Choroid plexus epithelial cell (primary cell): Measurements from ENCODE around the gene ROGDI.

Experiments
- DNase-seq: peaks from one replicate; pipeline ENCODE4 v3.0.0-alpha.2; 2010; ENCODE audit warnings: low read depth
- H3K4me3 ChIP-seq: 2 replicates; pipeline ENCODE4 v1.5.1; 2011; ENCODE audit warnings: low read depth, mild to moderate bottlenecking, control low read depth, low read length, moderate library complexity
- TF ChIP-seq, protein P1 (sequence below): conservative IDR thresholded peaks from 2 replicates; pipeline ENCODE4 v1.5.1; 2011; ENCODE audit warnings: low read depth, mild to moderate bottlenecking, control low read depth, inconsistent platforms, low read length, moderate library complexity

The ROGDI gene

DNA sequence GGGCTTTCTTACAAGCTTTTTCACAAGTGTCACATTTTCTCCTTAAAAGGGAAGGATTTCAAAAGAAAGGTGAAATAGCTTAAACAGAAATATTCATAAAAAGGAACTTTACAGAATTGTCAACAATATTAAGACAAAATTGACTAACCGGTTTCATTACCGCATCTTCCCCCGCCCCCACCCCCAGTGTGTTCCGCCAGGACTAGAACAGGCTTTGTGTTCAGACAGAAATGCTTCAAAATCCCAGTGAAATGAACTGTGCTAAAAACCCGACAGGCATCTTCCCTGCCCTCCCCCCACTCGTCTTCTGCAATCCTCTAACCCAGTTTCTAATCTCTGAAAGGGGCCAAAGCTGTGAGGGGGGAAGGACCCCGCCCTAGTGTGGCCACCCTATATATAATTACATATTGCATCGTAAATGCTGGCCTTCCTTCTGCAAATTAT is 990 bp upstream of the ROGDI start:
- H3K4me3 ChIP-seq = no peak overlapping the region
- TF ChIP-seq, protein P1, sequence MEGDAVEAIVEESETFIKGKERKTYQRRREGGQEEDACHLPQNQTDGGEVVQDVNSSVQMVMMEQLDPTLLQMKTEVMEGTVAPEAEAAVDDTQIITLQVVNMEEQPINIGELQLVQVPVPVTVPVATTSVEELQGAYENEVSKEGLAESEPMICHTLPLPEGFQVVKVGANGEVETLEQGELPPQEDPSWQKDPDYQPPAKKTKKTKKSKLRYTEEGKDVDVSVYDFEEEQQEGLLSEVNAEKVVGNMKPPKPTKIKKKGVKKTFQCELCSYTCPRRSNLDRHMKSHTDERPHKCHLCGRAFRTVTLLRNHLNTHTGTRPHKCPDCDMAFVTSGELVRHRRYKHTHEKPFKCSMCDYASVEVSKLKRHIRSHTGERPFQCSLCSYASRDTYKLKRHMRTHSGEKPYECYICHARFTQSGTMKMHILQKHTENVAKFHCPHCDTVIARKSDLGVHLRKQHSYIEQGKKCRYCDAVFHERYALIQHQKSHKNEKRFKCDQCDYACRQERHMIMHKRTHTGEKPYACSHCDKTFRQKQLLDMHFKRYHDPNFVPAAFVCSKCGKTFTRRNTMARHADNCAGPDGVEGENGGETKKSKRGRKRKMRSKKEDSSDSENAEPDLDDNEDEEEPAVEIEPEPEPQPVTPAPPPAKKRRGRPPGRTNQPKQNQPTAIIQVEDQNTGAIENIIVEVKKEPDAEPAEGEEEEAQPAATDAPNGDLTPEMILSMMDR = no peak
- no peak for DNase-seq

DNA sequence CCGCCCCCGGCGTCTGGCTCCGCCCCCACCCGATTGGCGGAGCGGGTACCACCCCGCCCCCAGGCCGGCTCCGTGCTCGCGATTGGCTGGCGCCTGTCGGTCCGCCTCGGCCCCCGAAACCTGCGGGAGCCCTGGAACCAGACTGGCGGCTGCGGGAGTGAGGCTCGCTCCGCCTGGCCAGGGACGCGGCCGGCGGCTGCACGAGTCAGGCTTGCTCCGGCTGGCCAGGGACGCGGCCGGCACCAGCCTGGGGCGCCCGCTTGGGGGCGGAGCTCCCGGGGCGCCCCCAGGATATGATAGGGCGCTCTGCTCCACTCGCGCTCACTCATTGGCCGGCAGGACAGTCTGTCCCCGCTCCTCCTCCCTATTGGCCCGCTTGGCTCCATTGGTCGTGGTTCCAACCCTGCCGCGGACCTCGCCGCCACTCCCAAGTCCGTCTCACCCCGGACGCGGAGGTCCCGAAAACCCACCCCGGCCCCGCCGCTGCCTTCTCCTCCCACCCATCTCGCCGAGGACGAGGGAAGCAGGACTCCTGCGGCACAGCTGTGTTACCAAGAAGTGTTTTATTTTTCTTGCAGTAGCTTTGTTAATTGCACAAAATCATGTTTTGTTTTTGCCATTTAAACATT is 340 bp upstream of the ROGDI start:
- peak overlapping the region; percentile 81 for H3K4me3 ChIP-seq
- DNase-seq = peak; percentile 94
- TF ChIP-seq, protein P1 = no peak

DNA sequence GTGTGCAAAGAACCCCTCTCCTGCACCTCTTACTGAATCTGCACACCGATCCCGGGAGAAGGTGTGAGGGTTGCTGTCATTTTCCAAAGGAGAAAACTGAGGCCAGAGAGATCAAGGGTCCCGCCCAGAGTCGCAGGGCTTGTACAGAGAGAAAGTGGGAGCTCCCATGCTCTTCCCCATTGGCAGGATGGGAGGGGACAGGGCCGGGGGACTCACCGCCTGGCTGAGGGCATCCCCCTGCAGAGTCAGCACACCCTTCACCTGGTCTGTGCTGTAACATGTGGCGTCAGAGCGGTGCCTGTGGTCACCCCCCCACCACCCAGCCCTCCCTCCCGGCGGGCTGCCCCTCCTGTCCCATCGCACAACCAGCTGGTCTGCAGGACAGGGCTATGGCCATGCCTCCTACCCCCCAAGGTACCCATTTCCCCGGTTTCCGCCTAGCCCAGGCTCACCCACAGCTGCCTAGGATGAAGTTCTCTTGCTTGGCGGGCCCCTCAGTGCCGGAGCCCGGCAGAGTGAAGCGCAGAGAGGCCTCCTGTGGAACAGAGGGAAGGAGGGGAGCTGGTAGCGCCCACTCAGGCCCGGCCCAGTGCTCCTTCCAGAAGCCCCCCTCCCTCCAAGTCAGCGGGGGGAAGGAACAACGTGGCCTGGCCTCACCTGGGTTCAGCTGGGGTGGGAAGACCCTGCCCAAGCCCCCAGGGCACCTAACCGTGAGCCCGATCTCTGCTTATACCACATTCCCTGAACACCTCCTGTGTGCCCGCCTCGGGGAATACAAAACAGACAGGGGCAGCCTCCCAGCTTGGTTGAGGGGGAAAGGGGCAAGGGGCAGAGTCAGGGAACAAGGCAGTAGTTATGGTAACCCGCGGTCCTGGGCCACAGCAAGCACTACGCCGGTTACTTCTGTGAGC is 1.1 kb downstream of the ROGDI start:
- no peak for DNase-seq
- H3K4me3 ChIP-seq = peak overlapping the region; percentile 81
- TF ChIP-seq, protein P1 = no peak

DNA sequence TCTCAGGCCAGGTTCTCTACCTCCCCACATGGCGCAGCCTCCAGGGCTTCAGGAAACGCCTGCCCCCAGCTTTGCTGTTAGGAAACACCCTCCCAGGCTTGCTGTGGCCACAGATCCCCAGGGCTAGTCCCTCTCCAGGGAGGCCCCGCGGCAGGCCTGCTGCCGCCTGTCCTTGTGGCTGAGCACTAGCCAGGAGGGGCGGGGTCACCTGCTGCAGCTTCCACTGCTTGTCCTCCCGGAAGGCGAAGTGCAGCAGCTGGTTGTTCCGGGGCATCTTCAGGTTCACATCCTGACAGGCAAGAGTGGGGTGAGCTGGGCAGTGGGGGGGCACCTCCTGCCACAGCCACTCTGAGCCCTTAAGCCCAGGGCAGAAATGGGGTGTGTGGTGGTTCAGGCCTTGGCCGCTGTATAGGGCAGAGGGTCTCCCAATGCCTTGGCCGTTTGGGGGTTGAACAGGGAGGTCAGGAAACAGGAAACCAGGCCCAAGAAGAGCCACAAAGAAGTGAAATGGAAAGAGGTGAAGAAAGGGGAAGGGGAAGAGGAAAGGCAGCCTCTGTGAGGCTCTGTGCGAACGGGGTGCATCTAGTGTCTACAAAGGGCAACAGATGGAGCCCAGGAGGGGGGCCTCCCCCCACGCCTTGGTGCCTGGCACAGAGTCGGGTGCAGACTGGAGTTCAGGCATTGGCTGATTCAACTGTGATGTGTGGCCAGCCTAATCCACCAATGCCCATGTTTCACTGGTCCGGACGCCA is 2.0 kb downstream of the ROGDI start:
- H3K4me3 ChIP-seq = no peak overlapping the region
- no peak for DNase-seq
- TF ChIP-seq, protein P1 = no peak

DNA sequence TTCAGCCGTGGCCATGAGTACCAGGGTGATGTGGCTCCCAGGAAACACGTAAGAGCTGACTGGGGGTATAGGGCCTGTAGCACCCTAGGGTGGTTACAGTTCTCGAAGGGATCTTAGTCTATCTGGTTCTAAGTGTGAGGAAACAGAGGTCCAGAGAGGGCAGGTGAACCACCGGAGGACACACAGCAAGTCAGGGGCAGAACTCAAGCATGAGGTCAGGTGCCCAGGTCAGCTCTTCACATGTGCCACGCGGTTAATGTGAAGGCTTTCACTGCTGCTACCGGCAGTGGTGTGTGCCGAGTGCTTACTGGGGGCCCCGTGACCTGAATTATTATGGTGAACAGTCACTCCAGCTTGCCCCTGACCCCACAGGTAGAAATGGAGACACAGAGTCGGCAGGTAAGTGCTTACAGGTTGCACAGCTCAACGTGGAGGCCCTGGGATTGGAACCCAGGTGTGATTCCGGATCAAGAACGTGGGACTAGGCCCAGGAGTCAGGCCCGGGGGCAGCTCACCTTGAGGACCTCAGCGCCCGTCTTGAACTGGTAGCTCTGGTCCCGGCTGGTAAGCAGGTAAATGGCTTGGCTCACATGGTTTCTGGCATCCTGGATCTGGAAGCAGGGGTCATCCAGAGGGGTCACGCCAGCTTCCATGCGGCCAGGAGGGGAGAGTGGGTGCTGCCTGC is 3.1 kb downstream of the ROGDI start:
- TF ChIP-seq, protein P1 = no peak
- H3K4me3 ChIP-seq = no peak overlapping the region
- DNase-seq = no peak

DNA sequence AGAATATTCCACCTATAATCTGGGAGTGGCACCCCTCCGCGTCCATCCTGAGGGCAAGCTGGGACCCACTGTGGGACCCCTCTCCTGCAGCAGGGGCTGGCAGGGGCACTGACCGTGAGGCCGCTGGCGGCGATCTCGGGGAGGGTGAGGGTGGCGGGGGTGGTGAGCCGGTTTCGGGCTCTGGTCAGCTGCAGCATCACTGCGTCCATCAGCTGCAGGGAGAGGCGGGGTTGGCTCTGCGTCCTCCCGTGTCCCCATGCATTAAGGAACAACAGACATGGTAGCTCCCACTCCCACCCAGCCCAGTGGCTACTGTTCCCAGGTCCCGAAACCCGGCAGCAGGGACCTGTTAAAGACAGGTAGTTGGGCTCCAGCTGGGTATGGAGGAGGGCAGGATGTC is 4.0 kb downstream of the ROGDI start:
- no peak for DNase-seq
- TF ChIP-seq, protein P1 = no peak
- no peak overlapping the region for H3K4me3 ChIP-seq
